ENCODE results near the gene TGIF1. TPM values are rescaled to one million over a fixed set of nuclear protein-coding genes. Genes with fewer than 3 reads are reported as not detected.

Gene TGIF1
- polyA plus RNA-seq, 3 donors: 85.1 to 95.3 (median 92.6) TPM

DNA sequence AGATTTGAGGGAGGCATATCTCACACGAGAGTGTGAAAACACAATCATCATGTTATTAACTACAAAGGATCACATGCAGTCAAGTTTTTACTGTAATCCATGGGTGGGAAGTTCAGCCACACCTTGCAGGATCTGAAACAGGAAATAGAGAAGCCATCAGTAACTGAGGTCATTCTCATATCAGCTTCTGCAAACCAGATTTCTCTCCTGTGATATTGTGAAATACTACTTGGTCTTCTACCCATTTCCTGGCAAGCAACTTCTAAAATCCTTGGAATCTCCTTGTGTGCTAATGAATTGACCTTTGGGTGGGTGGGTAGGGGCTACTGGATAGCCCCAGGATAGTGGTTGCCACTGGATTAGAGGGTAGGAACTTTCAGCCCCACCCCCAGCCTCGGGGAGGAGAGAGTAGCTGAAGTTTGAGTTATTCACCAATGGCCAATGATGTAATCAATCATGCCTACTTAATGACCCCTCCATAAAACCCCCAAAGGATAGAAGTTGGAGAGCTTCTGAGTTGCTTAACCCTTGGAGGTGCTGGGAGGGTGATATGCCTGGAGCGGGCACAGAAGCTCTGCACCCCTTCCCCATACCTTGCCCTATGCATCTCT lies 25.6 kb upstream of the TGIF1 start:
- no peak for DNase-seq

DNA sequence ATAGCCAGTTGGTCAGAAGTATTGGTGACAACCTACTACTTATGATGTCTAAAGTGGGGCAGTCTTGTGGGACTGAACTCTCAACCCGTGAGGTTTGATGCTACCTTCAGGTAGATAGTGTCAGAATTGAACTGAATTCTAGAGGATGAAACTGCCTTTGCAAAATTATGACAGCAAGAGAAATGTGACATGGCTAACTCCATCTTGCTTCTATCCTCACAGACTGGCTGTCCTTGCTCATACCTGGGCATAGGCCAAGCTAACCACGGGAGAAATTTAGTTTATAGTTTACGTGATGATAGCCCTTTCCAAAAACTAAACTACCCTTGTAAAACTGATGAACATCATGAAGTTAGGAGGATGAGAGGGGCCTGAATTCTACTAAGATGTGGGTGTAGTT lies 24.9 kb upstream of the TGIF1 start:
- no peak for DNase-seq

DNA sequence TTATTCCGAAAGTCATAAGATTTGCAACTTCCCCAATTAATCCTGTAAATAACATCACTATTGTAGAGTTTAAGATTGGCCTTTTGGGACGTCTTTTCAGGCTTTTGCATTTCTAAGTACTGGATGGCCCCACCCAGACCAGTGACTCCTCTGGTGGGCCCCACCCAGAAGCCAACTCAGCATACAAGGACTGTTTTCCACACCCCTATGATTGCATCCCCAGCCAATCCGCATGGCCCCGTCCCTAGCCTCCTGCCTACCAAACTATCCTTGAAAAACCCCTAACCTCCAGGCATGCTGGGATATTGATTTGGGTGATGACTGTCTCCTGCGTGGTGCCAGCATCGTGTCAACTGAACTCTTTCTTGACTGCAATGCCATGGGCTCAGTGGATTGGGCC lies 24.5 kb upstream of the TGIF1 start:
- no peak for DNase-seq

- no peak for DNase-seq
Observed at GRCh38 chr18:3426074-3426473, 23.9 kb upstream of the TGIF1 start.

GRCh38 chr18:3427944-3428343 lies 22.0 kb upstream of the TGIF1 start:
- no peak for DNase-seq

GRCh38 chr18:3429121-3429520 lies 20.9 kb upstream of the TGIF1 start:
- DNase-seq: no peak

DNA sequence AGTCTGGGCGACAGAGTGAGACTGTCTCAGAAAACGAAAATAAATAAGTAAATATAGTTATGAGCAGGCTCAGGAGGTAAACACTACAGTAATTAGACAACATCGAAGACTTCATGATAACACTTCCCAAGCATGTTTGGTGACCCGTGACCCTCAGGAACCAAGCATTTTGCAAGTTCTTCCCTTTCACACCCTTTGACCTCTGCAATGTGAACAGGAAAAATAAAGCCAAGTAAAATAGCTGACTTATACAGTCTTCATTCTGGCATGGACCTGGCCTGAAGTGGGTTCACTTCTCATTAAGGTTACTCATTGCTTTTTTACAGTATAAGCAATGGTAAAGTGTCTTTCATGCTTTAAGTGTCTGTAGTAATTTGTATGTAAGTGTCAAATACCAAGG lies 15.3 kb upstream of the TGIF1 start:
- DNase-seq: no peak

DNA sequence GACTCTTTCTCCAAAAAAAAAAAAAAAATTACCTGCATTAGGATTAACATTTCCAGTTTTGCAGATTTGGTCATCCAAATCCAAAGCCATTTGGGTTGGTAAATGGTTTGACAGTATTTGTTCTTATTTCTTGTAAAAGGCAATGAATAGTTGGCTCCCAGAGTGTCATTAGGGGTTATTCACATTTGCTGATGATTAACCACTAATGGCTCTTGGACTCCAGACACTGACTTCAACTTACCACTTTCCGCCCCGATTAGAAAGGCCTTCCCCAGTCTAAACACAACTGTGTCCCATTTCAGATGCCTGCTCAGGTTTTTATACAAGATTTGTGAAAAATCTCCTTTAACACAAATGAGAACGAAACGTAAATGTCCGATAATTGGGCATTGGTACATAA lies 9.6 kb upstream of the TGIF1 start:
- no peak for DNase-seq

DNA sequence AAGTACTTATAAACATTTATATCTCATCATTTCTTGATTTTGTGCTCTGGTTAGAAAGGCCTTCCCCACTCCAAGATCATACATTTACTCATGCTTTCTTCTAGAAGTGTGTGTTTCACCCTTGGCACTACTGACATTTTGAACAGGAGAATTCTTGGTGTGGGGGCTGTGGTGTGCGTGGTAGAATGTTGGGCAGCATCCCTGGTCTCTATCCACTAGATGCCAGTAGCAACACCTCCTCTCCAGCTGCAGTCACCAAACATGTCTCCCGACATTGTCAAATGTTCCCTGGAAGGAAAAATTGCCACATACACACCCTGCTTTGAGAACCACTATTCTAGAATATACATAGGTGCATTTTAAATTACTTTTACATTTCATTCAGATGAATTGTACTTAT lies 8.7 kb upstream of the TGIF1 start:
- no peak for DNase-seq

DNA sequence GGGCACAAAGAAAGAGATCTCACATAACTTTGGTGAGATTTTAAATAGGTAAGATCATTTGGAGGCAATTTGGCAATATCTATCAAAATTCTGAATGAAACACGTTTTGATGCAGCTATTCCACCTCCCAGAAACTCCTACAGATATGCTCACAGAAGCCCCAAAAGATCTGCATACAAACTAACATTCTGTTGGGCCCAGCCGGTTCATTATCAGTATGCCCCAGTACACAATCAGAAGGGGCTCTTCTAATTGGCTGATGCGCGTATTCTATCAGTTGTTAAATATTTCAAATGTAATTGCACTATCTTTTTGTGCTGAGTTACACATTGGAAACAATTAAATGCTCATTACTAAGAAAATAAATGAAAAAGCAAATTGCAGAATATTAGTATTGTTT lies 7.1 kb upstream of the TGIF1 start:
- no peak for DNase-seq

GRCh38 chr18:3444296-3444695 lies 5.7 kb upstream of the TGIF1 start:
- DNase-seq: no peak

GRCh38 chr18:3444954-3445353 lies 5.0 kb upstream of the TGIF1 start:
- DNase-seq: no peak

DNA sequence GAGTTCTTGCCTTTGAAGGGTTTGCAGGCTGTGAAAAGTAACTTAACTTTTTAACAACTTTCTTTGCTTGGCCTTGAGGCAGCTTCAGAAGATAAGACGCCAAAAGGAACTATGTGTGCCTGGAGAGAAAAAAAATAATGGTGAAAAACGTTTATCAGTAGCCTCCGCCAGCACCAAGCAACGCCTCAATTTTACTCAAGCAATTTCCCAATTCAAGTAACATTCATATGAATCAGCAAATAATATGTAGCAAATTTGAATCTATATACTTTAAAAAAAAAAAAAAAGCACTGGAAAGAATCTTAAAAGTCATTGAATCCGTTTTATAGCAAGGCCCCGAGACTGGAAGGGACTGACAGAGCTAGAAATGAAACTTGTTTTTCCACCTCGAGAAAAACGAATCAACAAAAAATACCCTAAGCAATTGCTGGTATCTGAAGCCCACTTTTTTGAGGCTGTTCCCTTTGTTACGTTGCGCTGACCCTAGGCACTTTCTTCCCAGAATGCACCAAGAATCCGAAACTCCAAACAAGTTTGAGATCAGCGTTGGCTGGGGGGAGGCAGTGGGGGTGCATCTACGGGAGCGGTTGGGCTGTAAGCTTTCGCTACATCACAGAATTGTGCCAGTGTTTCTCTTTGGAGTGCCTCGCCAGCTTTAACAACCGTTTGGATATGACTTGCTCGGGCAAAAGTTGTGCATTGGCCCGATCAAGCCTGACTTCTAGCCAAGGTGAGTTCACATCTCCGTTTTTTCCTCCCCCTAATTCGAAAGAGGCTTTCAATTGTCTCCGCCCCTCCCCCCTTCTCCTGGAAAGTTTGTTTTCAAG lies 2.7 kb upstream of the TGIF1 start:
- DNase-seq: peak; percentile 78

GRCh38 chr18:3447895-3448837 lies 1.8 kb upstream of the TGIF1 start:
- peak; percentile 97 for DNase-seq

DNA sequence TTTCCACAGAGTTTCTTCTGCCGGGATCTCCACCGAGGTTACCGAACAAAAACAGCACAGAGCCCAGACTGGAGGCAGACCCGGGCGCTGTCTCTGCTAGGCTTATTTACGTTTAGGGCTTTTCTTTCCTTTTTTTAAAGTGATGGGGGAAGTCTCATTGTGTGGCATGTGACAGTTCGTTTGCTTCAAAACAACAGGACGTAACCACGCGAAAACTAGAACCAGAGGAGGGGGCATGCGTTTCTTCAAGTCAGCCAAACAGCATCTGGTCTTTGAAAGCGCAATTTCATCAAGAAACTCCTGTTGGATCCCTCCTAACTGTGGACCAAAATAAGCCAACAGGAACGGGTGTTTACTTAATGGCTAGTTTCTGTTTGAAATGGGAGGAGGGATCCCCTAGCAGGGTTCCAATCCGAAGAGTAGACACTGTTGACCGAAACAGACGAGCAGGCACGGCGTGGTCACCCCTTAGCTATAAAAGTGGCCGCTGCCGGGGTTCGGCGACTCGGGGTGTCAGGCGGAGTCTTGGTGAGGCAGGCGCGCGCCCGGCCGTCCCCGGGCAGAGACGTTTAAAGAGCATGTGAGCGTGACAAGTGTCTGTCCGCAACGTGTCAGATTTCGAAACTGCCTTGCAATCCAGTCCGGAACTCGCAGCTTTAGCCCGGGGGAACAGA lies 997 bp upstream of the TGIF1 start:
- DNase-seq: peak; percentile 74

- peak; percentile 78 for DNase-seq
Observed at GRCh38 chr18:3449512-3450011, 410 bp upstream of the TGIF1 start.

- no peak for DNase-seq
Observed at GRCh38 chr18:3450799-3451182, 819 bp downstream of the TGIF1 start.

- peak; percentile 96 for DNase-seq
Observed at GRCh38 chr18:3451183-3451988, 1.4 kb downstream of the TGIF1 start.

DNA sequence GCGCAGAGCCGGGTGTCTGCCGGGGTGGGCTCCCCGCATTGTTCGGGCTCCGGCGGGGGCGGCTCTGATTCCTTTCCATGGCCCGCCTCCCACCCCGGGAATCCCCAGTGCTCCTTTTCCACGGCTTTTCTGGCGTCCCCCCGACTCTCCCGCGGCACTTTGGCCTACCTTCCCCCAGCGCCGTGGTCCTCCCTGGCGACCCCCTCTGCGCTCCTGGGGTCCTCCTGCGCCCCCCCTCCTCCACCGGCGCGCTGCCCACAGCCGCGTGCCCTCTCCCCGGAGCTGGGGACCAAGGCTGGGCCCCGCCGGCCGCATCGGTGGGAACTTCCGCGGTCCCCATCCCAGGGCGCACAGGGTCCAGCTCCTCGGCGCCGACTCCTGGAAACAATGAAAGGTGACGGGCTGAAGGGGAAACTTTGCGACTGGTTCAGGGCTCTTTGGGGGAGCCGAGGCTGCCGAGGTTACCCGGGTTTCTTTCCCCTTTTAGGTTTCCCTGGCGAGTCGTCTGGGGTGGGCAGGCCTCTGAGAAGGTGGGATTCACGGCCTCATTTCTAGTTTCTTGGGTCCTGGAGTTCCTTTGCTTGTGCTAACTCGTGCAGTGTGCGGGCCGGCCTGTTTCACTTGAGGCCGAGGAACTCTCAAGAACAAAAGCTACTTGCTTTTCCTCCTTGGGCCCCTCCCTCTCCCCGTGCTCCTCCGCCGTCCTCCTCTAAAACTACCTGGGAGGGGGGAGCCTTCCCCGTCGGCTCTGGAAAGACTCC lies 2.2 kb downstream of the TGIF1 start:
- DNase-seq: peak; percentile 52

Data from renal pelvis (tissue), 4 donors.